HG02642 (cell line): Measurements from ENCODE around the gene ZNF276.
"Not testable (repeated sequence)": the region's sequence is repeated elsewhere in the genome, so short reads cannot be mapped to it uniquely, and the experiment has no call there.

Experiments
- ATAC-seq: cut with Tn5 transposase; IDR thresholded peaks from one replicate; pipeline ENCODE4 v1.9.1; 2021; ENCODE audit warnings: mild to moderate bottlenecking; ENCODE audit not compliant: unreplicated experiment, poor library complexity

The ZNF276 gene

DNA sequence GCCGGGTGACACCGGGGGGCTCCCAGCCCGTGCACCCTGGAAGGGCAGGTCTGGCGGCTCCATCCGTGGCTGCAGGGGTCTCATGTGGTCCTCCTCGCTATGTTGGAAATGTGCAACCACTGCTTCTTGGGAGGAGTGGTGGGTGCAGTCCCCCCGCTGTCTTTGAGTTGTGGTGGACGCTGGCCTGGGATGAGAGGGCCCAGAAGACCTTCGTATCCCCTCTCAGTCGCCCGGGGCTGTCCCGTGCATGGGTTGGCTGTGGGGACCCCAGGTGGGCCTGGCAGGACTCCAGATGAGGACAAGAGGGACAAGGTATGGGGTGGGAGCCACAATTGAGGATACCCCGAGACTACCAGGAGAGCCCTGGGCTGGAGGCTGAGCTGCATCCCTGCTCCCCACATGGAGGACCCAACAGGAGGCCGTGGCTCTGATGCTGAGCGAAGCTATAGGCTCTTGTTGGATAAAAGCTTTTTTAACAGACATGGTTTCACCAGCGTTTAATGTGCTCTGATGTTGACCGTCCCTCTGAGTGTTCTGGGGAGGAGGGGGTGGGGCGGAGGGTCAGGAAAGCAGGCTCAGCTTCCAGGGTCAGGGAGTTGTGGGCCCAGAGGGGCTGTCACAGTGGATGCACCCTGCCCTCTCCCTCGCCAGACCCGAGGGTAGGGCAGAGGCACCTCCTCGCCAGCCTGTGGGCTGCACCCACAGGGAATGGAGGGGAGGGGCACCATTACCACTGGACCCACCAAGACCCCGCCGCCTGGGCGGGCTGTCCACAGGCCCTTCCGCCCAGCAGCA is 25.3 kb upstream of the ZNF276 start:
- ATAC-seq: no peak

DNA sequence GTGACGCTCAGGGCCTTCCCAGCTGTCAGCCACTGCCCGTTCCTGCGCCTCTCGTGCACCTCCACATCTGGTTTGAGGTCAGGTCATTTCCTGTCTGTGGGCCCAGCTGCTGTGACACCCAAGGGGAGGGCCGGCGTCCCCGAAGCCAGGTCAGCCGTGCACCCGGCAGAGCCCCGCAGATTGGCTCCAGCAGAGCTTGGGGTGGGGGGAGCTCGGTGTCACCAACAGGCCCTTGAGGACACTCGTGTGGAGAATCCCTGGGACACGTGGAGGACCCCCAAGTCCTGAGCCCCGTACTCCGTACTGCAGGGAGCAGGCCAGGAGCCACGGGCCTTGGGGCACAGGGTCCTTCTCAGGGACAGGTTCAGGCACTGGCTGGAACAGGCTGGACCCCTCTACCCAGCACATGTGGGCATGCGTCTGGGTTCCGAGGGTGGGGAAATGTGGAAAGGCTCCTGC is 24.6 kb upstream of the ZNF276 start:
- no peak for ATAC-seq

DNA sequence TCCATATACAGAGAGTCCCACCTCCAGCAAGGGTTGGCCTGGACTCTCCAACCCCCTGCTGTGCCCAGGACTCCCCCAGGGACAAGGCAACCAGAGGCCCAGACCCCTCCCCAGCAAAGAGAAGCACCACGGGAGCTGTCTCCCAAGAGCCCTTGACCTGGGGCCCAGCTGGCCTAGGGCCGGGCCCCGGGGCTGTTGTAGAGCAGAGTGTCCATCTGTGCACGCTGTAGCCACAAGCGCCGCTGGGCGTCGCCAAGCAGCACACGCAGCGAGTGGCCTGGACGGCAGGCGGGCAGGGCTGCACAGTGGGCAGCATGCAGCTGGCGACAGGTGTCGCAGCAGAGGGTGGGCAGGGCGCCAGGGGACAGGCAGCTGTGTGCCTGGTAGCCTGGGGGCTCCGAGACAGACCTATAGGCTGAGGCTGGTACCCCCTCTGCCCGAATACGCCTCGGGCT is 24.1 kb upstream of the ZNF276 start:
- no peak for ATAC-seq

DNA sequence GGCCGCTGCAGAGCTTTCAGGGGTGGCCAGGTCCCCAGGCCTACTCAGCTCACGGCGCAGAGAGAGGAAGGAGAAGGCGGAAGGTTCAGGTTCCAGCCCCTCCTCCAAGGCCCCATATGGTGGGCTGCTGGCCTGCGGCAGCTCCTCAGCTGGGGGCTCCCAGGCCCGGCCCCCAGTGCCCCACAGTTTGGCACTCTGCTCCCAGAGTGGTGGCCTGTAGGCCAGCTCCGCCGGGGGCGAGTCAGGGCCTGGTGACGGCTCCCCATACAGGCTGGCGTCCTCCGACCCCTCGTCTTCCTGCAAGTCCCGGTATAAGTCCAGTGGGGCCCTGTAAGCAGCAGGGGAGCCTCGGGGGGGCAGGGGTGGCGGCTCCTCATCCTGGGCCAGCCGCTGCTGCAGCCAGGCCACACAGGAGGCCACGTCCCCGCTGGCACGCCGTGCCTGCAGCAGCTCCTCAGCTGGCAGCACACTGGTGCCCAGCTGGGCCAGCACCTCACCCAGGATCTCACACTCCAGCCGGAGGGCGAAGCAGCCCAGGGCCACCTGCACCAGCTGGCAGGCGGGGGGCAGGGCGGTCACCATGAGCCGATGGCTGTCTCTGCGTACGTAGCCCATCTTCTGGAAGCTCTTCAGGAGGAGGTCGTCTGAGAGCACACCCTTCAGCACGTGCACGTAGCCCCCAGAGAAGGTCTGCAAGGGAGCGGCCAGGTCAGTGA is 23.6 kb upstream of the ZNF276 start:
- no peak for ATAC-seq

DNA sequence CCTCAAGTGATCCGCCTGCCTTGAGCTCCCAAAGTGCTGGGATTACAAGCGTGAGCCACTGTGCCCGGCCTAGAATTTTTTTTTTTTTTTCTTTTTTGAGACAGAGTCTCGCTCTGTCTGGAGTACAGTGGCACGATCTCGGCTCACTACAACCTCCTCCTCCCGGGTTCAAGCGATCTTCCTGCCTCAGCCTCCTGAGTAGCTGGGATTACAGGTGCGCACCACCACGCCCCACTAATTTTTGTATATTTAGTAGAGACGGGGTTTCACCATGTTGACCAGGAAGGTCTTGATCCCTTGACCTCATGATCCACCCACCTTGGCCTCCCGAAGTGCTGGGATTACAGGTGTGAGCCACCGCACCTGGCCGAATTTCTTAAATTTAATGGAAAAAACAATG is 22.6 kb upstream of the ZNF276 start:
- ATAC-seq: not testable (repeated sequence)

DNA sequence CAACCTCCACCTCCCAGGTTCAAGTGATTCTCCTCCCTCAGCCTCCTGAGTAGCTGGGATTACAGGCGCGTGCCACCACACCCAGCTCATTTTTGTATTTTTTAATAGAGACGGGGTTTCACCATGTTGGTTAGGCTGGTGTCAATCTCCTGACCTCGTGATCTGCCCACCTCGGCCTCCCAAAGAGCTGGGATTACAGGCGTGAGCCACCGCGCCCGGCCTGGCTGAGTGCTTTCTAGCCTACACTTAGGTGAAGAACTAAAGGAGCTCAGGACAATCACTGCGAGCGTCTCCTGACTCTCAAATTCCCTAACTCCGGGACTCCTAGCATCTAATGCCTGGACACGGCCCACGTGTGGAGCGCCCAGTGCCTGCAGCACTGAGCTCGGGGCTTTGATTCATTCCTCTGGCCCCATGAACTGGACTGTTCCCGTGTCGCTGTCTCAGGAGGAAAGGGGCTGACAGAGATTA is 21.7 kb upstream of the ZNF276 start:
- ATAC-seq: not testable (repeated sequence)

DNA sequence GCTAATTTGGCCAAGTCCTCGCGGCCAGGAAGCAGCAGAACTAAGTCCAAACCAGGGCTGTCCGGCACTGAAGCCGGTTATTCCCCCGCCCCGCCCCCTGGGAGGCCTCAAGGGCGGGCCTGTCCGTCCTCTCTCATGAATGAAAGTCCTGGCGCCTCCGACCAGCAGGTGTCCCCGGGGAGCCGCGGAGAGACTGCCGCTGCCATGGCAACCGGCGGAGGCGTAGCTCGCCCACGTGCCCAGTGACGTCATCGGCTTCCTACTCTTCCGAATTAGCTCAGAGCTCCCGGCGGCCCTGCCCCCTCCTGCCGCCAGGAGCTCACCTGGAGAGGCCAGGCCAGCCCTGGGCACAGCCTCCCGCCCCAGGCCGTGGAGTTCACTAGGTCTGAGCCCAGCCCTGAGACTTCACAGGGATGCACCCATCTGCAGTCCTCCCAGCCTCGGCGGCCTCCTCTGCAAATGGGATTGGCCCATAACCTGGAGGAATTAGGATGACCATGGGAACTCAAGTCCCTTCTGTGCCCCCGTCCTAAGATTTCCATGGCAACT is 21.2 kb upstream of the ZNF276 start:
- peak; percentile 53 for ATAC-seq

DNA sequence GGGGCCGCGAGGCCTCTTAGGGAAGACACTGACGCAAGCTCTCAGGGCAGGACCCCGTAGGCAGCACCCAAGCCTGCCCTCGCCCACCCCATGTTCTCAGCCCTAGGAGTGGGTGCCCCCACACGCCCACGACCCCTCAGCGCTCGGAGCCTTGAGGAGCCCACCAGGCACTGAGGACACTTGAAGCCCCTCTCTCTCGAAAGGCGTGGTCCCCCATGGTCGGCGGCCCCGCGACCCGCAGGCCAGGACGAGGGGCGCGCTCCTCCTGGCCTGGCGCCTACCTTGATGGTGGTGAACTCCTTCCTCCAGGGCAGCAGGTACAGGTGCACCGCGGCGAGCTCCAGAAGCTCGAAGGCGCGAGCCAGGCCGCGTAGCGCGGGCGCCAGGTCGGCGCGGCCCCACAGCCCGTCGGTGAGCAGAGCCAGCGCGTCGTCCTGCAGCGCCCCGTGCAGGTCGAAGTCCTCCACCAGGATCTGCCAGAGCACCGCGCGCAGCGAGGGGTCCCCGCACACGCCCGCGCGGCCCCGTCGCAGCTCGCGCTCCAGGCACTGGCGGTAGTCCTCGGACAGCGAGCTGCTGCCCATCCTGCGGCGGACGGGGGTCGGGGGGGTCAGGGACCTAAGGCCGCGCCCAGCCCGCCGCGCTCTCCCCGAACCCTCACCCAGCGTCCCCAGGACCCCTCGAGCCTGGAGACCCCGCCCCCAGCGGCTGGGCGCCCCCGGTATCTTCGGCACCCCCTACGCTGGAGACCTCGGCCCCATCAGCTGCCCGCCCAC is 20.5 kb upstream of the ZNF276 start:
- ATAC-seq: peak; percentile 3

DNA sequence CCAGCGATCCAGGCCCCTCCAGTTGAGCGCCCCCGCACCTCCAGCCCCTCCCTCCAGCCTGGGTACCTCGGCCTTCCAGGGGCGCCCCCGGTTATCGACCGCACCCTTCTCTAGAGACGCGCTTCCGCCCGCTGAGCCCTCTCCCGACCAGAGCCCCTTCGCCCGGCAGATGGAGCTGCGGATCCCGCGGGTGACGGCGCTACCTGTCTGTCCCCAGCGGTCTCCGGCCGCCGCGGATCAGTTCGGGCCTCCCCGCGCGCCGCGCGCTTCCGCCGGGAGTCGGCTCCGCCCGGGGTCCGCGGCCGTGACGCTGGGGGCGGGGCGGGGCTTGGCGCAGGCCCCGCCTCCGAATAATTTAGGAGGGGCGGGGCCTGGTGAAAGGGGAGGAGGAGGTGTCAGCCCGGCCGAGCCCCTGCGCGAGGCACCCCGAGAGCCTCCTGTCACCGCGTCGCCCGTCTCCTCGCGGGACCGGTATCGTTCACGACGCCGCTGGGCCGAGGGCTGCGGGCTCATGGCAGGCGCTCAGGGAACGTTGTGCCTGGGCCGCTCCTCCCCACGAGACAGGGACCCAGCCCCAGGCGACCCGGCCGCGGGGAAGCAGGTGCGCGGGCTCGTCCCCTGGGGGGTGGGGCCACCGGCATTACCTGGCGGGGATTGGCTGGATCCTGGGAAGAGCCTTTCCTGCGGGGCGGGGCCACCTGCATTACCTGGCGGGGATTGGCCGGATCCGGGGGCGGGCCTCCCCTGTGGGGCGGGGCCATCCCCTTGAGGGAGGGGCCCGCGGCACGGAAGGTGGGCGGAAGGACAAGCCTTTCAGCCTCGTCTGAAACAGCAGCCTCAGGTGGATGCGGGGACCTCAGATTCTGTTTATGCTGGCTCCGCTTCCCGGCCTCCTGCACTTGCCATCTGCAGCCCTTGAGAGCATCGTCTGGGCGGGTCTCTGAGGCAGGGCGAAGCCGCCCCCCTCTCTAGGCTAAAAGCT is 19.6 kb upstream of the ZNF276 start, which contains the start of gene SPATA2L:
Gene SPATA2L (minus strand): TSS at position 281 of the 982 bp plus-strand sequence. CDS start 473 bp downstream, outside the sequence.
- ATAC-seq: peak; percentile 72

DNA sequence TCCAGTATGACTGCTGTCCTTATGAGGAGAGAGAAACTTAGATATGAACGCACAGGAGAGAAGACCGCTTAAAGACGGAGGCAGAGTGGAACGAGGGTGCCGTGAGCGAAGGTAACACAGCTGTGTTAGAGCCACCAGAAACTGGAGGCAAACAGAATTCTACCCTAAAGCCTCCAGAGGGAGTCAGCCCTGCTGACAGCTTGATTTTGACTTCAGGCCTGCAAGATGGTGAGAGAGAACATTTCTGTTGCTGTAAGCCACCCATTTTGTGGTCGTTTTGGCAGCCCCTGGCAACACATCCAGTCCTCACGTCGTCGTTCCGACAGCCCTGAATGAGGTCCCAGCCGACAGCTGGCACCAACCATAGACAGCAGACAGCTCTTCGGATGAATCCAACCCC is 17.1 kb upstream of the ZNF276 start:
- ATAC-seq: no peak

DNA sequence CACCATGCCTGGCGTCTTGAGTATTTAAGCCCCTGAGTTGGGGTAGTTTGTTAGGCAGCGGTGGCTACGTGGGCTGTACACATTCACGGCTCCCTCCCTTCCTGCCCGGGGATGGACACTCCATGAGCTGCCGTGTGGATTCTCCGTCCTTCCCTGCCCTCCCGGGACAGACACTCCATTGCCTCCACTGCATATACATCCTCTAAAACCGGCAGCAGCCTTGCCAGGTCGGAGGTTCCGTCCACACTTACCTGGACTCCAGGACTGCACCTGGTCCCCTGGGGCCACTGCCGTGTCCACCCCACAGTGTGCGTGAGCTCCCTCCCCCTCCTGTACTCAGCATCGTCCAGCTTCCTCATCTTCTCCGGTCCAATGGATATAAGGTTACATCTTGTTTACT is 16.3 kb upstream of the ZNF276 start:
- no peak for ATAC-seq

DNA sequence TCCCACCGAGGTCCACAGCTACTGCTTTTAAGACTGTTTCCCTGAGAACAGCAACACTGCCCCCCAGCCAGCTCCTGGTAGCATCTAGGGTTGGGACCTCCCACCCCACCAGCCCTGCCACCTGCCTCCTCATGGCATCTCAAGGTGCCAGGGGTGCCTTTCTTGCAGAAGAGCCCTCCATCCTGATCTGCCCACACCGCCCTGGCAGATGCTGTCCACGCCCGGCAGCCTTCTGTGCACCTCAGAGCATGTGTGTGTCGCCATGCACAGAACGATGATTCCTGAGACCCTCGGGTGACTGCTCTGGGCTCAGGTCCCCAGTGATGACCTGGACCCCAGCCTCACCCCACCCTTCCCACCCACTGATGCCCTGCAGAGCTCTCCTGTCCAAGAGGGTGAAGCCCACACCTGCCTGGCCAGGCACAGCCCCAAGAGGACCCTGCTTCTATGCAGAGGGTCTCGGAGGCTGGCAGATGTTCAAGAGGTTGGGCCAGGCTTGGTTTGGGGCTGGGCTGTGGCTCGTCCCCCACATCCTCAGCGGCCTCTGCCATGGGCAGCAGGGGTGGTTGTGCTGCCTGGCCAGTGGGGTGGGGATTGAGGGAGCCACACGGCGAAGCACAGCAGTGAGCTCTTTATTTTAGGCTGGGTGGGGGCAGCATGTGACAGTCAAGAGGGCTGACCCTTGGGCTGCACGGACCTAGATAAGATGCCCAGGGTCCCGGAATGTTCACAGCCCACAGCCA is 14.6 kb upstream of the ZNF276 start:
- ATAC-seq: no peak

DNA sequence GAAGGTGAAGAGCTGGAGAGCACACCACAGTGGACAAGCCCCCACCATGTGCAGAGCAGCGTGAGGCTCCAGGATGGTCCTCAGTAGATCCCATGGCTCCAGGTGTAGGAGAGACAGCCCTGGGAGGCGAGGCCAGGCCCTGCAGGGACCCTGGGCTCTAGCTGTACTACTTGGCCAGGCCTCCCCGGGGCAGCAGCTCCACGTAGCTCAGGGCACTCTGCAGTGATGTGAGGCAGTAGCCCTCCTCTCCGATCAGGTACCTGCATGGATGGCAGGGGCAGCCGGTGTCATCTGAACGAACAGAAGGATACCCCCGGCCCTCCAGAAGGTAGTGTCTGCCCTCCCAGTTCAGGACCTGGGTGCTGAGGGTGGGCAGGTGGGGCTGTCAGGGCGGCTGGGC is 13.6 kb upstream of the ZNF276 start:
- ATAC-seq: no peak

DNA sequence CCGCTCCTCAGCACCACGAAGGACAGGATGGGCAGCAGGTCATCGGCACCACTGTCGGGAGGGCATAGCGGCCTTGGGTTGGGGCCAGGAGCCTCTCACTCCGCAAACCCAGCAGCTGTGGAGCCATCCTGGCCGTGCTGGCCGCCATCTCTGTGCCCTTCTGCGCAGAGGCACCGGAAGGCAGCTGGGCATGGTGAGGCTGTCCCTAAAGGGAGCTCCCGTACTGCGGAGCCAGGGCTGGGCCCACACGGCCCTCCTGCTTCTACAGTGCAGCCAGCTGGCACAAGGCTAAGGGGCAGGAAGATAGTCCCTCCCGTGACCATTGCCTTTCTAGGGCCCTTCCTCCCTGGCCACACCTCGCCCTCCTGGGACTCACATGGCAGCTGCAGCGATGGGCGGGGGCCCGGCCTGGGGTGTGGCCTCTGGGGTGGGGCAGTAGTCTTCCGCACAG is 12.8 kb upstream of the ZNF276 start:
- no peak for ATAC-seq

DNA sequence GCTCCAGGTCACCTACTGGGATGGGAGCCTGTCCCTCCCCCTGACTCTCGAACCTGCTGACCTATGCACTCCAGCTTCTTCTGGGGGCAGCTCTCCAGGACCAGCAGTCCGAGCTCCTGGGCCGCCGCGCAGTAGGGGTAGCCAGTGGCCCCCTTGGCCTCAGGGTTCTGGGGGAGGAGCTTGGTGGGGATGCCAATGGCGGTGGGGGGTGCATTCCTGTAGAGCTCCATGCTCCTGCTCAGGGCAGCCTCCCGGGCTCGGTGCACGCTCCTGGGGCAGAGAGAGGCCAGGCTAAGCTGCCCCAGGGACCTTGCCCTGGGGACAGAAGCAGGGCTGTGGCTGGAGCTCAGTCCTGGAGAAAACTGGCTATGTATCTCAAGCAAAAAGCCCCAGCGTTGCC is 12.2 kb upstream of the ZNF276 start:
- ATAC-seq: no peak

DNA sequence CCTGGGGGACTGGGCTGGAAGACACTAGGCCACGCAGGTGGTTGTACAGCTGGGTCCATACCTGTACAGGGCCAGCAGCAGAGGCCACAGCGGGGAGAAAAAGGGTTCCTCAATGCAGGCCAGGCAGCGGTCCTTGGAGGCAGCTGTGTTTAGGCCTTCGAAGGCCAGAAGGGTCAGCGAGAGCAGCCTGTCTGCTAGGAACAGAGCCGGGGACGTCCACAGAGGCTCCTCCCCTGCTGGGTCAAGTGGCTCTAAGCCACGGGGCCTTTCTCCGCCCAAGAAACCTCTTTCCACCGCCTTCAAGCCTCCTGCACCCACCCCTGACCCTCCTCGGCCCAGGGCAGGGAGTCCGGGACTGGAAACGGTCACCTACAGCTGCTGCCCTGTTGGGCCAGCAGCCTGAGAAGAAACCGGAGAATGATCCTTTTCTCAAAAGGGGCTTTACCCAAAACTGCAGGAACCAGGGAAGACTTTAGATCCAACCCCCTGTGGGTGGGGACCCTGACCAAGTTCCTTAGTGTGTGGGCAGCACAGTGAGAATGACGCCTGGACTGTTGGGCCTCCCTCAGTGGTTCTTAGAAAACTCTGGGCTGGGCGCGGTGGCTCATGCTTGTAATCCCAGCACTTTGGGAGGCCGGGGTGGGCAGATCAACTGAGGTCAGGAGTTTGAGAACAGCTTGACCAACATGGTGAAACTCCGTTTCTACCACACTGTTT is 11.5 kb upstream of the ZNF276 start:
- no peak for ATAC-seq

DNA sequence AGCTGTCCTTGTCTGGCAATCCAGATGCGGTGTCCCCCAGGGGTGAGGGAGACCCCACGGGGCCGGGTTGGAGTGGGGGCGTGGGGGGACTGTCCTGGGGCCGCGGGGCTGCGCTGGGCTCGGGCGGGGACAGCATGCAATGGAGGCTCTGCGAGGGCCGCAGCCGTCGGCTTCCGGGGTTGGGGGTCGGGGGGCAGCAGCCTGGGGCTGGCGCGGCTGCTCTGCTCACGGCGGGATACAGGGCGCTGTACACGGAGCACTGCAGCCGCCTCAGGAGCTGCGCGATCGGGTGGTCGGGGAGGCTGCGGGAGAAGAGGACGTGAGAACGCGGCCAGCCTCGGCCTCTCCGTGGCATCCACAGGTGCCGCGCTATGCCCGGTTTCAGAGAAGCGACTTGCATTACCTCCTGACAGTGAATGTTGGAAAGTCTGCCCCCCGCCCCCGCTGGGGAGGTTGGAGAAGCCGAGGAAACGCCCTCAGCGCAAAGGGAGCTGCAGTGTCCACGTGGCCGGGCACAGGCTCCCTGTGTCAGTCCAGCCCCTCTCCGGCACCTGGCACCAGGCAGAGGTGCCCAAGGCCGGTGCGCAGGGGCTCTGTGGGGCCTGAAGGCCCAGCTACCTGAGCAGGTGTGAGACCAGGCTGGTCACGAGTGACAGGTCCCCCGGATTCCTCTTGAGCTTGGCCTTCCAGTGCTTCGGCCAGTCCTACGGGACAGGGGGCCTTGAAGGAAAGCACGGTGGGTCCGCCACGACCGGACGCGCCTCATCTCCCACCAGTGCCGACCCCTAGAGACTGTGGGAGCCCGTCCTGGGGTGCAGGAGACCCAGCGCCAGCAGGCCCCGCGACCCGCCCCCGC is 10.4 kb upstream of the ZNF276 start:
- no peak for ATAC-seq
